ENCODE data around the gene PTPRT. TPM values are rescaled to one million over a fixed set of nuclear protein-coding genes. Genes with fewer than 3 reads are reported as not detected.

PTPRT gene
- total and polyA plus RNA-seq, 10 of the 15 experiments (the other 5 are each of a cell fraction or from before 2014, with no cell fraction given) = not detected

- H3K4me3 ChIP-seq = no peak overlapping the region
- POLR2A ChIA-PET = no interaction called here
- ATAC-seq = no peak
- no peak for TF ChIP-seq PBX3 (IDR thresholded peaks at IDR 0.05; ENCODE audit: insufficient replicate concordance, low read depth, low read length)
- peak; percentile 79 for TF ChIP-seq RUNX3 (IDR thresholded peaks at IDR 0.05; ENCODE audit: low read length)
- TF ChIP-seq NBN (IDR thresholded peaks at IDR 0.05) = no peak
- TF ChIP-seq ZSCAN29 (IDR thresholded peaks at IDR 0.05) = no peak
- TF ChIP-seq NFIC (IDR thresholded peaks at IDR 0.05; ENCODE audit: low read depth, low read length) = peak; percentile 54
- TF ChIP-seq JUNB (IDR thresholded peaks at IDR 0.05) = peak; percentile 77
- no peak for TF ChIP-seq SP1 (IDR thresholded peaks at IDR 0.05; ENCODE audit: low read depth, low read length)
- TF ChIP-seq IRF4 (IDR thresholded peaks at IDR 0.05; ENCODE audit: low read depth, low read length) = 0 out of 2 replicates have a peak, but pooled peaks have one; percentile 11
- no peak for TF ChIP-seq ZNF384 (IDR thresholded peaks at IDR 0.05; ENCODE audit: borderline replicate concordance, low read depth, low read length)
- TF ChIP-seq TARDBP (IDR thresholded peaks at IDR 0.05; ENCODE audit: borderline replicate concordance) = no peak
- TF ChIP-seq RAD51 (IDR thresholded peaks at IDR 0.05) = no peak
- no peak for TF ChIP-seq RELA (IDR thresholded peaks at IDR 0.05; ENCODE audit: borderline replicate concordance, partially characterized antibody)
- TF ChIP-seq E2F4 (IDR thresholded peaks at IDR 0.05; ENCODE audit: low read depth, low read length) = no peak
- no peak for FAIRE-seq
- no peak overlapping the region for H3K27ac ChIP-seq (ENCODE audit: control insufficient read depth, insufficient read depth)
- CTCF ChIA-PET = no interaction called here
- no peaks in the 10 kb centered on the region; a peak in 1 of 4 replicates for H3K27me3 ChIP-seq (replicated peaks in 1 of 2; ENCODE audit: control insufficient read depth in 2 of 2, insufficient read depth in 2 of 2, low read length in 1 of 2)
- H3K9ac ChIP-seq (ENCODE audit: control insufficient read depth, insufficient read depth, low read length) = no peak overlapping the region
- SMC1A ChIA-PET (ENCODE audit: uncharacterized antibody, unreplicated experiment) = no interaction called here
- H3K79me2 ChIP-seq (ENCODE audit: control insufficient read depth, insufficient read depth, low read length) = no peaks in the 10 kb centered on the region
- DNase-seq (ENCODE audit: low read depth, low spot score) = no peak
- no TSS peak for BruUV-seq (replicated peaks)
- H3K36me3 ChIP-seq (ENCODE audit: control insufficient read depth in 2 of 2, insufficient read depth in 2 of 2, low read length in 1 of 2) = no peaks in the 10 kb centered on the region
- H3K4me2 ChIP-seq (ENCODE audit: control insufficient read depth, insufficient read depth) = no peak overlapping the region
- intact Hi-C loops (cut with micrococcal nuclease; ENCODE audit: unreplicated experiment) = no loop called here
- H2AFZ ChIP-seq (ENCODE audit: control insufficient read depth, low read depth, low read length) = no peak overlapping the region
- WGBS (ENCODE audit: insufficient coverage, insufficient replicate concordance, low lambda C conversion rate, missing lambda C conversion rate) = 16% methylated on average over 5 of the region's 5 CpGs
- H3K9me3 ChIP-seq (replicated peaks; ENCODE audit: control insufficient read depth, insufficient read depth, low read length) = no peaks in the 10 kb centered on the region
- no peaks in the 10 kb centered on the region for H3K4me1 ChIP-seq (ENCODE audit: control insufficient read depth, insufficient read depth, low read length)
- H4K20me1 ChIP-seq (ENCODE audit: control insufficient read depth, insufficient read depth) = no peaks in the 10 kb centered on the region
- in situ Hi-C loops (cut with MboI) = no loop called here
- RAD21 ChIA-PET (ENCODE audit: unreplicated experiment) = no interaction called here
Observed at GRCh38 chr20:42130810-42131596, 1058.7 kb downstream of the PTPRT start.
